NB4 (cell line): Measurements from ENCODE around the gene KL.

Experiments
- DNase-seq: peaks from one replicate; pipeline ENCODE4 v3.0.0; 2010; ENCODE audit warnings: low read depth
- H3K4me3 ChIP-seq: one replicate; pipeline ENCODE4 v1.5.1; 2011; ENCODE audit warnings: mild to moderate bottlenecking, low read depth, low read length, moderate library complexity
- MYC ChIP-seq: IDR thresholded peaks from 2 replicates; pipeline ENCODE4 v1.6.1; 2011; ENCODE audit warnings: low read depth, low read length
- POLR2A ChIP-seq: IDR thresholded peaks from 2 replicates; pipeline ENCODE4 v1.6.1; 2011; ENCODE audit warnings: mild to moderate bottlenecking; ENCODE audit not compliant: insufficient read length; ENCODE audit errors: extremely low read depth
- TF ChIP-seq, protein P1 (sequence below): IDR thresholded peaks from 2 replicates; pipeline ENCODE4 v1.6.1; 2011; ENCODE audit warnings: low read depth, low read length
- TF ChIP-seq, protein P2 (sequence below): IDR thresholded peaks from one replicate; pipeline ENCODE4 v1.5.1; 2012; ENCODE audit warnings: low read depth, low read length

KL gene

DNA sequence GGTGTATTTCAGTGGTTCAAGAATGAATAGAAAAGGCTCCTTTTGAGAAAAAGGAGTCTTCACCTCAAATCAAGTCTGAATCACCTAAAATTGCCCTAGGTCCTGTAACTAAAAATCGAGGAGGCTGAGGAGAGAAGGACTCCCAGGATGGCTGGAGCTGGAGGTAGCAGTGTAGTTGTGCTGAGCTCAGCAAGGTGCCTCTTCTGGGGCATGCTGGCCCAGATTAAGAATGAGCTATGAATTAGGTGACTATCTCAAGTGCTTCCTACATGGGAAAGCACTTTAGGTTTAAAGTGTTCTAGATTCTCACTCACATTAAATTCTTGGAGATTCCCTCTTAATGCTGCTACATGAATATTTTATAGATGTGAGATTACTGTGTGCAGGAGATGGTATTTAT is 28.8 kb upstream of the KL start:
- no peak for DNase-seq
- no peak overlapping the region for H3K4me3 ChIP-seq
- no peak for TF ChIP-seq POLR2A

DNA sequence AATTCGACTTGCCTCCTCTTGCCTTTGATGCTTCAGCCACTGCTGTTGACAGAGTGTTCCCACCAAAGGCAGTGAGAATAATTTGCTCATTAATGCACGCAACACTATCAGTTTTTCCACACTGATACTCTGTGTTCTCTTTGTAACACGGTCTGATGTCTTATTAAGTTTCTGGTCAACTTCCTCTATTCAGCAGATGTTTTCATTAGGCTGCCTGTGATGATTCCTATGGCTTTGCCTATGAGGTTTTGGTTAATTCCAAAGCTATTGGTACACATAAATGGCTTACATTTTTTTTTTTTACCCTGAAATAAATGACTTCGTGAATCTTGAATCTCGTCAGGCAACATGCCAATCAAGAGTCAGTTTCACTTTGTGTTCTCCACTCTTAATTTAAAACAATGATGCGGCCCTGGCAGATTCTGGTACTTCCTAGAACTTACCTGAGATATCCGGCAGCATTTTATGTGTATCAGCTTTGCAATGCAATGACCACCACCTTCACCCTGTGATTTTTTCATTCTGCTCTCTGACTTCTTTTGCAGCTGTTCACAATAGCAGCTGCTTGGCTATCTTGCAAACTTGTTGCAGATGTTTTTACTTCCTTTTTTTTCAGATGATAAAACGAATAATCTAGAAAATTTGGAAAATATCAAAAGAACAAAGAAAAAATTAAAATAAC is 27.5 kb upstream of the KL start:
- TF ChIP-seq, protein P1, sequence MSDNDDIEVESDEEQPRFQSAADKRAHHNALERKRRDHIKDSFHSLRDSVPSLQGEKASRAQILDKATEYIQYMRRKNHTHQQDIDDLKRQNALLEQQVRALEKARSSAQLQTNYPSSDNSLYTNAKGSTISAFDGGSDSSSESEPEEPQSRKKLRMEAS: no peak
- TF ChIP-seq POLR2A: no peak
- TF ChIP-seq MYC: no peak
- TF ChIP-seq, protein P2, sequence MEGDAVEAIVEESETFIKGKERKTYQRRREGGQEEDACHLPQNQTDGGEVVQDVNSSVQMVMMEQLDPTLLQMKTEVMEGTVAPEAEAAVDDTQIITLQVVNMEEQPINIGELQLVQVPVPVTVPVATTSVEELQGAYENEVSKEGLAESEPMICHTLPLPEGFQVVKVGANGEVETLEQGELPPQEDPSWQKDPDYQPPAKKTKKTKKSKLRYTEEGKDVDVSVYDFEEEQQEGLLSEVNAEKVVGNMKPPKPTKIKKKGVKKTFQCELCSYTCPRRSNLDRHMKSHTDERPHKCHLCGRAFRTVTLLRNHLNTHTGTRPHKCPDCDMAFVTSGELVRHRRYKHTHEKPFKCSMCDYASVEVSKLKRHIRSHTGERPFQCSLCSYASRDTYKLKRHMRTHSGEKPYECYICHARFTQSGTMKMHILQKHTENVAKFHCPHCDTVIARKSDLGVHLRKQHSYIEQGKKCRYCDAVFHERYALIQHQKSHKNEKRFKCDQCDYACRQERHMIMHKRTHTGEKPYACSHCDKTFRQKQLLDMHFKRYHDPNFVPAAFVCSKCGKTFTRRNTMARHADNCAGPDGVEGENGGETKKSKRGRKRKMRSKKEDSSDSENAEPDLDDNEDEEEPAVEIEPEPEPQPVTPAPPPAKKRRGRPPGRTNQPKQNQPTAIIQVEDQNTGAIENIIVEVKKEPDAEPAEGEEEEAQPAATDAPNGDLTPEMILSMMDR: no peak
- H3K4me3 ChIP-seq: no peak overlapping the region
- no peak for DNase-seq

DNA sequence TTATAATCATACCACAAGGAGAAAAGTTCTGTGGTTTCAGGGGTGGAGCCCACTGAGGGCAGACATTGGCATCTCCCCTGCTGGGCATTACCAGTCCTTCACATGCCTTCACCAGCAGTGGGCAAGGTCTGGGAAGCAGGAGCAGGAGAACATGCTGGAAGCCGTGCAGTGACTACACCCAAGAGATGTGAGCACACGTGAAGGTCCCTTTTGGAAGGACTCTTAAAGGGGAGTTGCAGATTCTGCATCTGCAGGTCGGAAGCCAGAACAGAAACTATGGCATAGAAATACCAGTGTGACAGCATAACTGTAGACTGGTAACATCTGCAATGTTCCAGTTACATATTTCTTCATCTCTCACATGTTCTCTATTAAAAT is 26.9 kb upstream of the KL start:
- no peak for DNase-seq
- no peak overlapping the region for H3K4me3 ChIP-seq
- TF ChIP-seq POLR2A (no peak), MYC (no peak)
- TF ChIP-seq, protein P2: no peak
- TF ChIP-seq, protein P1: no peak

DNA sequence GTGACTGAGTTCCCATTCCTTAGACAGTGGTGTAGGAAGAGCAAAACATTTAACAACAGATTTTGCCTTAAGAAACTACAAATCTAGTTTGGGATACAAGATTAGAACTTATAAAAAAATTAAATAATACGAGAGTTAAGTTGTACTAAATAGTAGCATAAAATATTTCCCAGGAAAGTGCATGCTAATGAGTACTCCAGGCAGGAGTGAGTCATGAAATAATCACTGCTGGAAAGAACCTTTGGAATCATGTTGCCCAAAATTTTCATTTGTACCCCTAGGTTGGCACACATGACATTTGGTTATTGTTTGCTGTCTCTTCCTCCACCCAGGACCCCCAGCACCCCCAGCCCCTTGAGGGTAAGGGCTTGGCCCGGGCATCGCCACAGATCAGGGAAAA is 26.3 kb upstream of the KL start:
- TF ChIP-seq, protein P2: no peak
- TF ChIP-seq MYC (no peak), POLR2A (no peak)
- TF ChIP-seq, protein P1: no peak
- no peak for DNase-seq
- no peak overlapping the region for H3K4me3 ChIP-seq

DNA sequence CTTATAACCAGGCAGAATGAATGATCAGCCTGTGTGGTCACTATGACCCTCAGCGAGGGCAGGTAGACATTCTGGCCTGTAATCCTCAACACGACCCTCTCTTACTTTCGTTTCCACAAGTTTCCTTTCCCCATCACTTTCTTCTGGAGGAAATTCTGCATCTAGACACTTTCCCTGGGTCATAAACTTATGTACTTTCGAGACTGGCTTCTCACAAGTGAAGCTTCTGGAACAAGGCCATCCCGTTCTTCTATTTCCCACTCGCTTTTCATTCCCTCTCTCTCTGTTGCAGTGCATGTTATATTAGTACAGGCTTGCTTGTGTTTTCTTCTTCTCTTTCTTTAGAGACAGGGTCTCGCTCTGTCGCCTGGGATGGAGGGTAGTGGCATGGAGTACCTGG is 23.1 kb upstream of the KL start:
- no peak for DNase-seq
- H3K4me3 ChIP-seq: no peak overlapping the region
- TF ChIP-seq POLR2A: no peak
- TF ChIP-seq, protein P1: no peak
- TF ChIP-seq, protein P2: no peak

DNA sequence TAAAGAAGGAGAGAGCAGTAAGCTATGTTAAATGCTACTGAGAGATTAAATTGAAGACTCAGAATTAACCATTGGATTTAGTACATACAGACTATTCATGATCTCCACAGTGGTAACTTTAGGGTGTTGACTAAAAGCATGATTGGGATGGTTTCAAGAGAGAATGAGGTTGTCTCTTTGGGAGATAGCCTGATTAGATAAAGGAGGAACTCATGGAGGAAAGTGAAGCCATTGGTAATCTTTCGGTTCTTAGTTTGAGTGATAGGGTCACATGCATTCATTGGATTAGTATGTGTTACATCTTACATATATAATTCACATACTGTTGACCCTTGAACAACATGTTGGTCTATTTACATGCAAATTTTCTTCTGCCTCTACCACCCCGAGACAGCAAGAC is 18.8 kb upstream of the KL start:
- H3K4me3 ChIP-seq: no peak overlapping the region
- no peak for DNase-seq
- TF ChIP-seq, protein P2: no peak
- no peak for TF ChIP-seq POLR2A
- TF ChIP-seq MYC: no peak
